Trophoblast cell (in vitro differentiated cells and primary cell): ENCODE data around the gene IFNL1.

ENCODE experiments used
- DNase-seq, 2 donors: peaks; one replicate each; pipeline ENCODE4 v3.0.0-alpha.2; 2016
- H2AFZ ChIP-seq: 2 replicates; pipeline ENCODE4 v1.6.1; 2013; ENCODE audit warnings: low read length, moderate library complexity, mild to moderate bottlenecking; ENCODE audit not compliant: insufficient read depth, poor library complexity
- H2AK5ac ChIP-seq: 2 replicates; pipeline ENCODE4 v1.6.1; 2013; ENCODE audit warnings: mild to moderate bottlenecking, low read length
- H2BK120ac ChIP-seq: 2 replicates; pipeline ENCODE4 v1.6.1; 2013; ENCODE audit warnings: low read length, mild to moderate bottlenecking, moderate library complexity; ENCODE audit not compliant: insufficient read depth, poor library complexity
- H2BK12ac ChIP-seq: 2 replicates; pipeline ENCODE4 v1.6.1; 2013; ENCODE audit warnings: mild to moderate bottlenecking, low read length, moderate library complexity
- H2BK5ac ChIP-seq: 2 replicates; pipeline ENCODE4 v1.6.1; 2013; ENCODE audit warnings: low read length, low read depth, moderate library complexity, mild to moderate bottlenecking; ENCODE audit not compliant: poor library complexity
- H3K14ac ChIP-seq: 2 replicates; pipeline ENCODE4 v1.6.1; 2013; ENCODE audit warnings: mild to moderate bottlenecking, low read length
- H3K18ac ChIP-seq: 2 replicates; pipeline ENCODE4 v1.6.1; 2013; ENCODE audit warnings: mild to moderate bottlenecking, low read length
- H3K23ac ChIP-seq: 2 replicates; pipeline ENCODE4 v1.6.1; 2013; ENCODE audit warnings: low read length
- H3K27ac ChIP-seq: 2 replicates; pipeline ENCODE4 v1.5.1; 2013; ENCODE audit warnings: low read depth, mild to moderate bottlenecking, inconsistent platforms, low read length, moderate library complexity
- H3K27me3 ChIP-seq: 2 replicates; pipeline ENCODE4 v1.6.1; 2013; ENCODE audit warnings: inconsistent platforms, mild to moderate bottlenecking, low read length, moderate library complexity; ENCODE audit not compliant: insufficient read depth
- H3K36me3 ChIP-seq, 2 experiments: 1 replicate in 1 of 2; 2 replicates in 1 of 2; pipeline ENCODE4 v1.6.1; 2013; ENCODE audit warnings: low read length in 2 of 2, mild to moderate bottlenecking in 2 of 2, moderate library complexity in 1 of 2; ENCODE audit not compliant: insufficient read depth in 2 of 2, control insufficient read depth in 1 of 2
- H3K4ac ChIP-seq: 2 replicates; pipeline ENCODE4 v1.6.1; 2013; ENCODE audit warnings: low read depth, mild to moderate bottlenecking, low read length, moderate library complexity
- H3K4me1 ChIP-seq, 2 experiments: 1 replicate in 1 of 2; 2 replicates in 1 of 2; pipeline ENCODE4 v1.6.1; 2013; ENCODE audit warnings: low read length in 2 of 2, mild to moderate bottlenecking in 2 of 2, moderate library complexity in 1 of 2; ENCODE audit not compliant: insufficient read depth in 2 of 2, control insufficient read depth in 1 of 2
- H3K4me2 ChIP-seq: 2 replicates; pipeline ENCODE4 v1.6.1; 2013; ENCODE audit warnings: inconsistent platforms, mild to moderate bottlenecking, low read length, moderate library complexity
- H3K4me3 ChIP-seq: 2 replicates; pipeline ENCODE4 v1.5.1; 2013; ENCODE audit warnings: mild to moderate bottlenecking, low read depth, low read length, inconsistent platforms
- H3K79me1 ChIP-seq: one replicate; pipeline ENCODE4 v1.6.1; 2013; ENCODE audit warnings: low read length
- H3K79me2 ChIP-seq: 2 replicates; pipeline ENCODE4 v1.6.1; 2013; ENCODE audit warnings: low read length, mild to moderate bottlenecking; ENCODE audit not compliant: control insufficient read depth, insufficient read depth, poor library complexity
- H3K9ac ChIP-seq: 2 replicates; pipeline ENCODE4 v1.6.1; 2013; ENCODE audit warnings: mild to moderate bottlenecking, low read length
- H3K9me3 ChIP-seq: 2 replicates; pipeline ENCODE4 v1.6.1; 2013; ENCODE audit warnings: low read depth, mild to moderate bottlenecking, control low read depth, inconsistent platforms, low read length; ENCODE audit not compliant: insufficient read depth
- H4K12ac ChIP-seq: 2 replicates; pipeline ENCODE4 v1.6.1; 2013; ENCODE audit warnings: low read depth, mild to moderate bottlenecking, low read length, moderate library complexity
- H4K8ac ChIP-seq: 2 replicates; pipeline ENCODE4 v1.6.1; 2013; ENCODE audit warnings: low read depth, mild to moderate bottlenecking, low read length, moderate library complexity
- H4K91ac ChIP-seq: one replicate; pipeline ENCODE4 v1.6.1; 2013; ENCODE audit warnings: low read depth, mild to moderate bottlenecking, low read length, moderate library complexity
- WGBS: extraction: QIAGEN DNeasy Blood & Tissue Kit; methylation state at CpG from one replicate; pipeline ENCODE4 v1.1.7; 2013; ENCODE audit warnings: missing lambda C conversion rate; ENCODE audit not compliant: insufficient read length, insufficient coverage; ENCODE audit errors: extremely low coverage; 5-methylcytosine and 5-hydroxymethylcytosine counted together

The IFNL1 gene

DNA sequence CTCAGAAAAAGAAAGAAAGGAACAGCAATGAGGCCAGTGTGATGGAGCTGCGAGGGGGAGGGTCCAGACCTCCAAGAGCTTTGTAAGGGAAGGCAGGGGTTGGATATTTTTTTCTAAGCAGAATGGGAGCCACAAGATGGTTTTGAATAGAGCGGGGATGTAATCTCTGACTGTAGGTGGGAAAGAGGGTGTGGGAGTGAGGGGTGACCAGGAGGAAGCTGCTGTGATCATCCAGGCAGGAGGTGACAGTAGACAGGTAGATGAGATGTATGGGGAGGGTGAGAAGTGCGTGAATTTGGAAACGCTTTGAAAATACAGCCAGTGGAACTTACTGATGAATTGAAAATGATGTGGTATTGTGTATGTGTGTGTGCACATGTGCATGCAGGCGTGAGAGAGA, 20.6 kb upstream of the IFNL1 start:
- H3K14ac ChIP-seq: no peak overlapping the region
- H3K4me2 ChIP-seq: no peak overlapping the region
- H3K9me3 ChIP-seq: no peaks in the 10 kb centered on the region
- H3K27ac ChIP-seq: no peak overlapping the region
- H2AK5ac ChIP-seq: no peak overlapping the region
- no peaks in the 10 kb centered on the region for H3K79me2 ChIP-seq
- H3K4ac ChIP-seq: no peak overlapping the region
- H2AFZ ChIP-seq: no peak overlapping the region
- H3K79me1 ChIP-seq: no peaks in the 10 kb centered on the region
- H3K9ac ChIP-seq: no peak overlapping the region
- no peak overlapping the region for H2BK120ac ChIP-seq
- H2BK5ac ChIP-seq: no peak overlapping the region
- no peak overlapping the region for H3K18ac ChIP-seq
- WGBS: no CpG with 5 or more reads among the region's 5 CpGs
- no peak overlapping the region for H4K12ac ChIP-seq
- H3K4me1 ChIP-seq: no peaks in the 10 kb centered on the region
- H4K8ac ChIP-seq: no peak overlapping the region
- peaks cover 2% of the 10 kb centered on the region for H3K27me3 ChIP-seq
- H4K91ac ChIP-seq: no peak overlapping the region
- no peak overlapping the region for H3K4me3 ChIP-seq
- DNase-seq: no peak
- no peaks in the 10 kb centered on the region for H3K36me3 ChIP-seq
- no peak overlapping the region for H2BK12ac ChIP-seq
- H3K23ac ChIP-seq: no peak overlapping the region

DNA sequence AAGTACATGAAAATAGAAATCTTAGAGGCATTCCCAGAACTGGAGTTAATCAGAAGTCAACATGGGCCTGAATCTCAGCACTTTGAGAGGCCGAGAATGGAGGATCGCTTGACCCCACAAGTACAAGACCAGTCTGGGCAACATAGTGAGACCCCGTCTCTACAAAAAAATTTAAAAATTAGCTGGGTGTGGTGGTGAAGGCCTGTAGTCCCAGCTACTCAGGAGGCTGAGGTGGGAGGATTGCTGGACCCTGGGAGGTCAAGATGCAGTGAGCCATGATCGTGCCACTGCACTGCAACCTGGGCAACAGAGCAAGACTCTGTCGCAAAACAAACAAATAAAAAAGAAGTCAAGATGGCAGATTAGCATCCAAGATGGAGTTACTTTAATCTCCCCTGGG, 19.5 kb upstream of the IFNL1 start:
- Histone ChIP-seq H3K4ac (no peak overlapping the region), H2AFZ (no peak overlapping the region), H3K9me3 (no peaks in the 10 kb centered on the region), H3K4me1 (no peaks in the 10 kb centered on the region), H3K4me2 (no peak overlapping the region), H3K27ac (no peak overlapping the region), H3K14ac (no peak overlapping the region), H2BK12ac (no peak overlapping the region), H4K12ac (no peak overlapping the region), H3K79me2 (no peaks in the 10 kb centered on the region), H2AK5ac (no peak overlapping the region), H4K8ac (no peak overlapping the region), H3K23ac (no peak overlapping the region), H3K18ac (no peak overlapping the region), H3K27me3 (no peaks in the 10 kb centered on the region), H4K91ac (no peak overlapping the region), H2BK5ac (no peak overlapping the region), H3K4me3 (no peak overlapping the region), H3K9ac (no peak overlapping the region), H3K36me3 (no peaks in the 10 kb centered on the region), H2BK120ac (no peak overlapping the region), H3K79me1 (no peaks in the 10 kb centered on the region)
- WGBS: no CpG with 5 or more reads among the region's 5 CpGs
- DNase-seq: no peak

DNA sequence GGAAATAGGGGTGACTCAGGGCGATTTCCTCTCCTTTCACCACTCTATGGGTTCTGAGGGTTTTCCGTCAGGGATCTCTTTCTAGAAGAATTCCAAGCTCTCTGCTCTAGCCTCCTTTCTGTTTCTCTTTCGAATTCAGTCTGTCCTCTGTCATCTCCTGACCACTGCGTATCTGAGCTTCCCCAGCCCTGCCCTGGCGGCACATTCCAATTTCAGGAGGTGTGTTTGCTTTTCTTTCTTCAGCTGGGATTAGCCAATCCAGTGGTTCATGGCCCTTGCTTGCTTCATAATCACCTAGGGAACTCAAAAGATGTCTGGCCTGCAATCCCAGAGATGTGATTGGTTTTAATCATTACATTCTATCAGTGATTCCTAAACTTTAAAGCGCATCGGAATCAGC, 18.6 kb upstream of the IFNL1 start:
- H2BK5ac ChIP-seq: no peak overlapping the region
- H3K79me1 ChIP-seq: no peaks in the 10 kb centered on the region
- H3K4me1 ChIP-seq: no peaks in the 10 kb centered on the region
- no peak overlapping the region for H4K91ac ChIP-seq
- no CpG with 5 or more reads among the region's 7 CpGs for WGBS
- H3K36me3 ChIP-seq: no peaks in the 10 kb centered on the region
- H3K4ac ChIP-seq: no peak overlapping the region
- no peaks in the 10 kb centered on the region for H3K9me3 ChIP-seq
- DNase-seq: peak; percentile 63 to 70
- no peak overlapping the region for H2AK5ac ChIP-seq
- H4K8ac ChIP-seq: no peak overlapping the region
- no peak overlapping the region for H3K23ac ChIP-seq
- no peak overlapping the region for H3K4me3 ChIP-seq
- H3K79me2 ChIP-seq: no peaks in the 10 kb centered on the region
- no peak overlapping the region for H2AFZ ChIP-seq
- H3K27me3 ChIP-seq: no peaks in the 10 kb centered on the region
- H2BK120ac ChIP-seq: no peak overlapping the region
- no peak overlapping the region for H3K18ac ChIP-seq
- no peak overlapping the region for H3K14ac ChIP-seq
- no peak overlapping the region for H3K4me2 ChIP-seq
- H4K12ac ChIP-seq: no peak overlapping the region
- no peak overlapping the region for H3K9ac ChIP-seq
- no peak overlapping the region for H3K27ac ChIP-seq
- H2BK12ac ChIP-seq: no peak overlapping the region

DNA sequence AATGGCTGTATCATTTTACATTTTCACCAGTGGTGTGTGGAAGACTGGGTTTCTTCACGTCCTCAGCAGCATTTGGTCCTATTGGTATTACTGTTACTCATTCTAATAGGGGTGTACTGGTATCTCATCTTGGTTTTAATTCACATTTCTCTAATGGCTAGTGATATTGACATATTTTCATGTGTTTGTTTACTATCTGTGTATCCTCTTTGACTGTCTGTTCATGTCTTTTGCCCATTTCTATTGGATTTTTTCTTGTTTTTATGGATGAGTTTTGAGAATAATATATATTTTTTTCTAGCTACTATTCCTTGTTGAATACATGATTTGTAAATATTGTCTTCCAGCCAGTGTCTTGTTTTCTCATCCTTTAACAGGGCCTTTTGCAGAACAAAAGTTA, 14.2 kb upstream of the IFNL1 start:
- Histone ChIP-seq H3K18ac (no peak overlapping the region), H4K12ac (no peak overlapping the region), H3K79me1 (no peaks in the 10 kb centered on the region), H3K27ac (no peak overlapping the region), H3K4me3 (no peak overlapping the region), H2AK5ac (no peak overlapping the region), H3K36me3 (no peaks in the 10 kb centered on the region), H3K9me3 (no peaks in the 10 kb centered on the region), H2BK120ac (no peak overlapping the region), H3K79me2 (no peaks in the 10 kb centered on the region), H3K27me3 (no peaks in the 10 kb centered on the region), H3K9ac (no peak overlapping the region), H3K4me1 (no peaks in the 10 kb centered on the region), H2BK12ac (no peak overlapping the region), H2AFZ (no peak overlapping the region), H3K23ac (no peak overlapping the region), H4K91ac (no peak overlapping the region), H3K4ac (no peak overlapping the region), H3K14ac (no peak overlapping the region), H2BK5ac (no peak overlapping the region), H4K8ac (no peak overlapping the region), H3K4me2 (no peak overlapping the region)
- DNase-seq: no peak
- WGBS: no CpG with 5 or more reads among the region's 1 CpG
